GM13976 (cell line): ENCODE results near the gene XRN1.
"Not testable (repeated sequence)": the region's sequence is repeated elsewhere in the genome, so short reads cannot be mapped to it uniquely, and the experiment has no call there.

Experiments
- DNase-seq: peaks from one replicate; pipeline ENCODE4 v3.0.0; 2012; ENCODE audit warnings: low spot score
- in situ Hi-C: fragments of 300-500 bp; cut with MboI; formaldehyde crosslinking; loops from one replicate; pipeline ENCODE4 v1.12.0; 2022; ENCODE audit warnings: low sequenced_read_pairs, mixed read lengths, inconsistent platforms; ENCODE audit not compliant: unreplicated experiment
- TF ChIP-seq, protein P1 (sequence below): IDR thresholded peaks from 2 replicates; pipeline ENCODE4 v1.5.1; 2012; ENCODE audit warnings: borderline replicate concordance, mild to moderate bottlenecking; ENCODE audit not compliant: insufficient read depth; ENCODE audit errors: extremely low read depth, missing control alignments, control extremely low read depth

The XRN1 gene

DNA sequence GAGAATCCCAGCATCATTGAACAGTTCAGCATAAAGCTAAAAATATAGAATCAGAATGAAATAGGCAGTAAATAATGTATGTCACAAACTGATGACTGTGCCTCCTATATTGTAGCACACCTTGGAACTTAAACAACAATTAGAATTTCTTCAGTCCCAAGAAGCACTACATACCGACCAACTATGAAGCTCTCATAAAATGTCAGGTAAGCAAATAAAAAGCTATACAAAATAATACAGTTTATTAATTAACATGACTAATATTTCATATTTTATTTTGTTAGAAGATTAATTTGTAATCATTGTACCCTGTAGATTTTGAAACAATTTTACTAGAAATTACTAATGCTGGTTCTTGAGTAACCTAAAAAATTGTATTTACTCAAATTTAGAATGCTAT lies 137.4 kb downstream of the XRN1 start:
- in situ Hi-C loops: no loop called here
- TF ChIP-seq, protein P1, sequence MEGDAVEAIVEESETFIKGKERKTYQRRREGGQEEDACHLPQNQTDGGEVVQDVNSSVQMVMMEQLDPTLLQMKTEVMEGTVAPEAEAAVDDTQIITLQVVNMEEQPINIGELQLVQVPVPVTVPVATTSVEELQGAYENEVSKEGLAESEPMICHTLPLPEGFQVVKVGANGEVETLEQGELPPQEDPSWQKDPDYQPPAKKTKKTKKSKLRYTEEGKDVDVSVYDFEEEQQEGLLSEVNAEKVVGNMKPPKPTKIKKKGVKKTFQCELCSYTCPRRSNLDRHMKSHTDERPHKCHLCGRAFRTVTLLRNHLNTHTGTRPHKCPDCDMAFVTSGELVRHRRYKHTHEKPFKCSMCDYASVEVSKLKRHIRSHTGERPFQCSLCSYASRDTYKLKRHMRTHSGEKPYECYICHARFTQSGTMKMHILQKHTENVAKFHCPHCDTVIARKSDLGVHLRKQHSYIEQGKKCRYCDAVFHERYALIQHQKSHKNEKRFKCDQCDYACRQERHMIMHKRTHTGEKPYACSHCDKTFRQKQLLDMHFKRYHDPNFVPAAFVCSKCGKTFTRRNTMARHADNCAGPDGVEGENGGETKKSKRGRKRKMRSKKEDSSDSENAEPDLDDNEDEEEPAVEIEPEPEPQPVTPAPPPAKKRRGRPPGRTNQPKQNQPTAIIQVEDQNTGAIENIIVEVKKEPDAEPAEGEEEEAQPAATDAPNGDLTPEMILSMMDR: no peak
- no peak for DNase-seq

DNA sequence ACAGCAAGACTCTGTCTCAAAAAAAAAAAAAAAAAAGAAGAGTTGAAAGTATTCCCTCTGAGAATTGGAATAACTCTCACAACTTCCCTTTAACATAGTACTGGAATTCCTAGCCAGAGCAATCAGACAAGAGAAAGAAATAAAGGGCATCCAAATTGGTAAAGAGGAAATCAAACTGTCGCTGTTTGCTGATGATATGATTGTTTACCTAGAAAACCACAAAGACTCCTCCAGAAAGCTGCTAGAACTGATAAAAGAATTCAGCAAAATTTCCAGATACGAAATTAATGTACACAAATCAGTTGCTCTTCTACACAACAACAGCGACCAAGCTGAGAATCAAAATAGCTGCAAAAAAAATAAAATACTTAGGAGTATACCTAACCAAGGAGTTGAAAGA lies 145.0 kb downstream of the XRN1 start:
- in situ Hi-C loops: not testable (repeated sequence)

DNA sequence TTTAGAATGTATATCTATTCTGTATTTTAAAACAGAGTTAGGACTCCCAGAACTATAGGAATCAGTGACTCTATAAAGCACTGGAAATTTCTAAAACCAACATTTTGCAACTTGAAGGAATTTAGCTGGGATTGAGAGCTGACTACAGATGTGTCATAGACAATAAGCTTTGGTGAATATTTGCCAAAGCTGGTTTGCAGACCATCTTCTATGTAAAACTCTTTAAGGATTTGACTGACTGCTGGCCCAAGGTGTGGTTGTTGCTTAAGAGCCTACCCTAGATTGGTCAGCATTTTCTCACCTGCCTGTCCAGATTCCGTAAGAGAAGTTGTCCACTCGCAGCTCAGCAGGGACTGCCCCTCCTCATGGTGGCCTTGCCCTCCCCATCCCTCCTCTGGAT lies 149.2 kb downstream of the XRN1 start:
- in situ Hi-C loops: loop anchor here (25.0 kb wide), 1 partner anchor 336 kb away; no protein-coding TSS in a partner anchor
- TF ChIP-seq, protein P1: no peak
- DNase-seq: no peak

More for the DNA sequence above, 145.0 kb downstream of the XRN1 start:
- DNase-seq: not testable (repeated sequence)

DNA sequence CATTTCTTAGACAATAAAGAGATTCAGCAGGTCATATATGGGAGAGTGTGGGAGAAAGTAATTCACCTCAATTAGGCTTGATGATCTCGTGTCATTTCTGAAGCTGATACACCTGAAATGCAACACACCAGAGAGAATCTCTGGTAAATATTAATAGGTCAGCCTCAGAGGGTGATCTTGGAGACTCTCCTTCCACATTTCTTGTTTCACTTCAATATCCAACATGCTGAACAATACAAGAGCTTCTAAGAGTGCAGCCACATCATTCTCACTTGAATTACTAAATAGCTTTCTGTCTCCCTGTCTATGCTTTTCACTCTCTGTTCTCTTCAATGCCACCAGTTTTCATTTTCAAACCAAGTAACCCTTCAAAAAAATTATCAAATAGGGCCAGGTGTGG lies 151.3 kb downstream of the XRN1 start:
- in situ Hi-C loops: loop anchor here (25.0 kb wide), 1 partner anchor 334 kb away; no protein-coding TSS in a partner anchor

DNA sequence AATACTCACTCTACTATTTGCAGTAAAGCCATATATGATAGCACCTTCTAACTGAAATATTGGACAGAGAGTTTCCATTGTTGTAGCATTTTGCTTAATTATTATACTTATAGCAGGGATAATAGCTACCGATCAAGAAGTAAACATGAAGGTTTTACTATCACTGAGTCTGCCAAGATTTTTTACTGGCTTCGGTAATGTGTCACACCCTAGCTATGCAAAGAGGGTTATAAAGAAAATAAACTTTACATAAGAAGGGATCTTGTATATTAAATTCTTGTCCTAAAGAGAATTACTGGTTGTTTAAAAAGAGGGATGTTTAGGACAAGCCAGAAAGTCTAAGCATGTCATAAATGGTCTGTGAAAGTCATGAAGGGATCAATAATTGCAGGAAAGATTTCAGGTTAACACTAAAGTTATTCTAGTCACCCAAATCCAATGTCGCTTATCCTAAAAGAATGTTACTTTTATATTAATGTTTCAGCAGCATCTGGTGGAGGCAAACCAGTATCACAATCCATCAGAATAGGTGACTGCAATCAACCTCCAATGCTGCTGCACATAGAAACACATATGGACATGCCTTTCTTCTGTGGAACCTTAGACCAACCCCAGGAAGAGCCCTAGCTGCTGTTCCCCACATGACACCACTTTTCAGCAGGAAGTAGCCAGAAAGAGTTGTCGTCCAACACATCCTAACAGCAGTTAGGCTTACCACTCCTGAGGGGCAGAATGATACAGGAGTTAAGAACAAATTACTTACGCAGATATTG lies 159.8 kb downstream of the XRN1 start:
- TF ChIP-seq, protein P1: no peak
- in situ Hi-C loops: loop anchor here (10.0 to 25.0 kb wide), 2 partner anchors 163 to 326 kb away; no protein-coding TSS in a partner anchor
- no peak for DNase-seq

More for the DNA sequence above, 151.3 kb downstream of the XRN1 start:
- DNase-seq: no peak
- TF ChIP-seq, protein P1: no peak

DNA sequence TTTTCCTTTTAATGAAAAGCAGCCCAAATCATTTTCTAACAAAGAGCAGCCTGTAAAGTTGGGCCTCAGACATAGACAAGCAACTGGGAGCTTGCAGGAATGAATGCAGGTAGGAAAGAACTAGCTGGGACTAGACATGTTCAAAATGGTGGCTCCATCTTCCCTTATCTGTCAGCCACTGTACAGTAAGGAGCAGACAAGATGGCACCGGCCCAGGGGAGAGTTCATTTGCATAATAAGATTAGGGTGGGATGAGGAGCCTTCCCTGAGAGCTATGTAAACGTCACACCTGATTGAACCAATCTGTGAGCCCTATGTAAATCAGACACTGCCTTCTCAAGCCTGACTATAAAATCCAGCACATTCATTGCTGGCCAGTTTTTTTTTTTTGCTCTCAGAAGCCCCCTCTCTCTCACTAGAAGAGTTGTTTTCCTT lies 162.7 kb downstream of the XRN1 start:
- TF ChIP-seq, protein P1: no peak
- in situ Hi-C loops: loop anchor here (10.0 to 25.0 kb wide), 2 partner anchors 160 to 323 kb away; no protein-coding TSS in a partner anchor
- no peak for DNase-seq

DNA sequence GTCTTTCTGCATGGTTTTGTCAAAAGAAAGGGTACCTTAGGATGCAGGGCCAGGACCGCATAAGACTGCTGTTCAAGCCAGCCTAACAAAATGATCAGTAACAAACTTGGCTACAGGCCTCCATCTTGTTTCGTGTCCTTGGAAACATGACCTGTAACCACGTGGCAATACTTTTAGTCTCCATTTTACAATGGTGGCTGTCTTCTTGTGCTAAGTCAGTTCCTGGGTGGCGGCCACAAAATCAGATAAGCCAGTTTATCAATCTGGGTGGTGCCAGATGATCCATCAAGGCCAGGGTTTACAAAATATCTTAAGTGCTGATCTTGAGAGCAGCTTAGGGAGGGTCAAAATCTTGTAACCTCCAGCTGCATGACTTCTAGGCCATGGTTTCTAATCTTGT lies 165.3 kb downstream of the XRN1 start:
- TF ChIP-seq, protein P1: no peak
- in situ Hi-C loops: loop anchor here (10.0 to 25.0 kb wide), 2 partner anchors 158 to 320 kb away; no protein-coding TSS in a partner anchor
- no peak for DNase-seq
